ENCODE measurements around the gene ATF1.
"Not testable (repeated sequence)": the region's sequence is repeated elsewhere in the genome, so short reads cannot be mapped to it uniquely, and the experiment has no call there.

Gene ATF1

DNA sequence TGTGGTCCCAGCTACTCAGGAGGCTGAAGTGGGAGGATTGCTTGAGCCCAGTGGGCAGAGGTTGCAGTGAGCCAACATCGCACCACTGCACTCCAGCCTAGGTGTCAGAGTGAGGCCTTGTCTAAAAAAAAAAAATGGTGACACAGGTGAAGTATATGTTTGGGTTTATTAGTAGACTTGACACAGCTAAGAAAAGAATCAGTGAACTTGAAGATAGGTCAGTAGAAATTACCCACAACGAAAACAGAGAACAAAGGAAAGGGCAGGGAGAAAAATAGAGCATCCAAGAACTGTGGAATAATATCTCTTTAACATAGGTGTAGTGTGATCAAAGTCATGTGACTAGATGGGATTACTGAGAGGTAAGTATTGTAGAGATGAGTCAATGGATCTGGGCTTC lies 23.7 kb downstream of the ATF1 start:
- DNase-seq (ENCODE audit: extremely low read depth, low read depth), result no peak
- TF ChIP-seq CTCF (IDR thresholded peaks at IDR 0.05; ENCODE audit: low read depth, low read length, missing control alignments), result no peak

GRCh38 chr12:50788561-50788960 lies 24.7 kb downstream of the ATF1 start:
- peak; percentile 86 for DNase-seq (ENCODE audit: extremely low read depth, low read depth)
- no peak for TF ChIP-seq CTCF (IDR thresholded peaks at IDR 0.05; ENCODE audit: low read depth, low read length, missing control alignments)
- no peak overlapping the region for H3K4me3 ChIP-seq (replicated peaks; ENCODE audit: low read depth, low read length)

More for the DNA sequence above, 23.7 kb downstream of the ATF1 start:
- H3K4me3 ChIP-seq (replicated peaks; ENCODE audit: low read depth, low read length), result no peak overlapping the region

GRCh38 chr12:50790081-50790480 lies 26.2 kb downstream of the ATF1 start:
- no peak for DNase-seq (ENCODE audit: extremely low read depth, low read depth)
- no peak overlapping the region for H3K4me3 ChIP-seq (replicated peaks; ENCODE audit: low read depth, low read length)
- no peak for TF ChIP-seq CTCF (IDR thresholded peaks at IDR 0.05; ENCODE audit: low read depth, low read length, missing control alignments)

GRCh38 chr12:50799908-50800307 lies 36.0 kb downstream of the ATF1 start:
- TF ChIP-seq CTCF (IDR thresholded peaks at IDR 0.05; ENCODE audit: low read depth, low read length, missing control alignments), result no peak
- H3K4me3 ChIP-seq (replicated peaks; ENCODE audit: low read depth, low read length), result no peak overlapping the region
- DNase-seq (ENCODE audit: extremely low read depth, low read depth), result no peak

DNA sequence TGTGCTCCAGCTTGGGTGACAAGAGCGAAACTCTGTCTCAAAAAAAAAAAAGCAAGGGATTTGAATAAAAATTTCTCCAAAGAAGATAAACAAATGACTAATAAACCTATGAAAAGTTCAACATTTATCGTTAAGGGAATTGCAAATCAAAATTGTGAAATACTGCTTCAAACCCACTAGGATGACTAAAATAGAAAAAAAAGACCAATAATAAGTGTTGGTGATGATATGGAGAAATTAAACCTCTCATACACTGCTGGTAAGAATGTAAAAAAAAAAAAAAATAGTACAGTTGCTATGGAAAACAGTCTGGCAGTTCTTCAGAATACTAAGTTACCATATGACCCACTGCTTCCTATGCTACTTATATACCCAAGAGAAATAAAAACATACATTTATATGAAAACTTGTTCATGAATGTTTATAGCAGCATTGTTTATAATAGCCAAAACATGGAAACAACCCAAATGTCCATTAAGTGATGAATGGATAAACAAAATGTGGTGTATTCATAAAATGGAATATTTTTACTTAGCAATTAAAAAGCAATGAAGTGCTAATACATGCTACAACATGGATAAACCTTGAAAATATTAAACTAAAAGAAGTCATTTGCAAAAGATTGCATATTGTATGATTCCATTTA lies 39.5 kb downstream of the ATF1 start:
- no peak for DNase-seq (ENCODE audit: extremely low read depth, low read depth)
- no peak for TF ChIP-seq CTCF (IDR thresholded peaks at IDR 0.05; ENCODE audit: low read depth, low read length, missing control alignments)
- no peak overlapping the region for H3K4me3 ChIP-seq (replicated peaks; ENCODE audit: low read depth, low read length)

GRCh38 chr12:50806176-50806575 lies 42.3 kb downstream of the ATF1 start:
- H3K4me3 ChIP-seq (replicated peaks; ENCODE audit: low read depth, low read length), result no peak overlapping the region
- TF ChIP-seq CTCF (IDR thresholded peaks at IDR 0.05; ENCODE audit: low read depth, low read length, missing control alignments), result no peak
- DNase-seq (ENCODE audit: extremely low read depth, low read depth), result no peak

GRCh38 chr12:50809131-50809530 lies 45.2 kb downstream of the ATF1 start:
- not testable (repeated sequence) for H3K4me3 ChIP-seq (replicated peaks; ENCODE audit: low read depth, low read length); DNase-seq (ENCODE audit: extremely low read depth, low read depth)

- not testable (repeated sequence) for H3K4me3 ChIP-seq (replicated peaks; ENCODE audit: low read depth, low read length); DNase-seq (ENCODE audit: extremely low read depth, low read depth)
These were observed 51.0 kb downstream of the ATF1 start for GRCh38 chr12:50814921-50815320.
